Kasumi-1 (cell line): ENCODE data around the gene POLD3.

ENCODE experiments used
- DNase-seq, 2 experiments: peaks; one replicate each; lab custom pipeline; 2025; lab: John Stamatoyannopoulos, UW

Gene POLD3, protein sequence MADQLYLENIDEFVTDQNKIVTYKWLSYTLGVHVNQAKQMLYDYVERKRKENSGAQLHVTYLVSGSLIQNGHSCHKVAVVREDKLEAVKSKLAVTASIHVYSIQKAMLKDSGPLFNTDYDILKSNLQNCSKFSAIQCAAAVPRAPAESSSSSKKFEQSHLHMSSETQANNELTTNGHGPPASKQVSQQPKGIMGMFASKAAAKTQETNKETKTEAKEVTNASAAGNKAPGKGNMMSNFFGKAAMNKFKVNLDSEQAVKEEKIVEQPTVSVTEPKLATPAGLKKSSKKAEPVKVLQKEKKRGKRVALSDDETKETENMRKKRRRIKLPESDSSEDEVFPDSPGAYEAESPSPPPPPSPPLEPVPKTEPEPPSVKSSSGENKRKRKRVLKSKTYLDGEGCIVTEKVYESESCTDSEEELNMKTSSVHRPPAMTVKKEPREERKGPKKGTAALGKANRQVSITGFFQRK

DNA sequence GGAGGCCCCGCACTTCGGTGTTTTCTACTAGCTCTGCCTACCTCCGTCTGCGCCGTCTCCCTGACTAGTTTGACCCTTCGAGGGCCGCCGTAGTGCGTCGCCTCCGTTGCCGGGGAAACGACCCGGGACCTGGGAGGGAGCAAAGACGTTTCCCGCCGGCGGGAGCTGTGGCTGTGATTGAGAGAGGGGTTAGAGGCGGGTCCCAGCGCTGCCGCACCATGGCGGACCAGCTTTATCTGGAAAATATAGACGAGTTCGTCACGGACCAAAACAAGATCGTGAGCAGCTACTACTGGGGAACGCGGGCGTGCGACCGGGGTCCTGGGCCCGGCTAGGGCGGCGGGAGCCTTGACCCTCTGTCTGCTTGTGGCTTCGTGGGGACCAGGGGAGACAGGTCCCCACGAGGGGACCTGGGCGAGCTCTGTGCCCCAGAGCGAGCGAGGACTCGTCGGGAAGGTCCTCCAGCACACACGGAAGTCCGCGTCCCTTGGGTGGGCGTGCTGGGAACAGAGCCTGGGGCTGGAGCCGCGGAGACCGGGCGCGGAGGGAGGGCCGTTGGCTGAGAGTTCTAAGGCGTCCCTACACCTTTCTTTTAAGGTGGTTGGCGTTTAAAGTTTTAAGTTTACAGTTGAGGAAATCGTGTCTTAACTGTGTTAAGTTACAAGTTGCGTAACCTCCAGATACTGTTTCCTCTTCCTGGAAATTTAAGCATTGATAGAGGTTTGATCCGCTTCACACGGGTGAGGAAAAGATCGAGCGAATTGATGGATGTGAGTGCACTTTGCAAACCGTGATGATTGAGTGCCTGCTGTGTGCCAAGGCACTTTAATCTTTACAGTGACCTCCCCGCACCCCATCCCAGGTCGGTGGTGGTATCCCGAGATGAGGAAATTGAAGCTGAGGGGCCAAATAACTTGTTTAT is at the start of gene POLD3:
POLD3 (plus strand) TSS at position 142 of the 922 bp plus-strand sequence; CDS start at position 219, 77 bp downstream.
- DNase-seq = peak; percentile 88 to 89

DNA sequence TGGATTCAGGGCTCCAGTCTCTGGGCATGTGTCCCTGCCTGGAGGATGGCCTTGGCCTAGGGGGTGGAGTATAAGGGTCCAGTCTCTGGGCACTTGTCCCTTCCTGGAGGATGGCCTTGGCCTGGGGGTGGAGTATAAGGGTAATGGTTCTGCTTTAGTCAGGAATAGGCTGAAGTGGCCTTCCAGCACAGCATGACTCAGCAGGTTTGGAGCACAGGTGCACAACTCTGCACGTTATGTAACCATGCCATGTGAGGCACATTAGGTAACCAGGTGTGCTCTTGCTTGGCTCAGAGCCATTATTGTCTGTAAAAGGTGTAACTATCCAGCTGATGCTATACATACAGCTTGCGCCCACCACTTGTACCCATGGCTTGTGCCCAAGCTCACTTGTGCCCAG is 48.4 kb upstream of the POLD3 start:
- no peak for DNase-seq

DNA sequence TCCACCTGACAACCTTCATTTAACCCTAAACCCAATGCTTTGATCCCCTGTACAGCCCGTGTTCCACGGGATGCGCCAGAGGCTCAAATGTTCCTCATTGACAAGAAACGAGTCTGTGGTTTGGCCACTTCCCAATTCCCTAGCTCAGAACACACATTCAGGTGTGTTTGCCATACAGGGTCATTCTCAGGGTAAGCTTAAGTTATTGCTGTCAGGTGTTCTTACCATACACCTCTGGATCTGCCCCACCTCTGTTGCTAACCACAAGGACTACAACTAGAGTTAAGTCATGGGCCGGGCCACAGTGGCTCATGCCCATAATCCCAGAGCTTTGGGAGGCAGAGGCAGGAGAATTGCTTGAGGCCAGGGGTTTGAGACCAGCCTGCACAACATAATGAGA is 45.6 kb upstream of the POLD3 start:
- no peak for DNase-seq

DNA sequence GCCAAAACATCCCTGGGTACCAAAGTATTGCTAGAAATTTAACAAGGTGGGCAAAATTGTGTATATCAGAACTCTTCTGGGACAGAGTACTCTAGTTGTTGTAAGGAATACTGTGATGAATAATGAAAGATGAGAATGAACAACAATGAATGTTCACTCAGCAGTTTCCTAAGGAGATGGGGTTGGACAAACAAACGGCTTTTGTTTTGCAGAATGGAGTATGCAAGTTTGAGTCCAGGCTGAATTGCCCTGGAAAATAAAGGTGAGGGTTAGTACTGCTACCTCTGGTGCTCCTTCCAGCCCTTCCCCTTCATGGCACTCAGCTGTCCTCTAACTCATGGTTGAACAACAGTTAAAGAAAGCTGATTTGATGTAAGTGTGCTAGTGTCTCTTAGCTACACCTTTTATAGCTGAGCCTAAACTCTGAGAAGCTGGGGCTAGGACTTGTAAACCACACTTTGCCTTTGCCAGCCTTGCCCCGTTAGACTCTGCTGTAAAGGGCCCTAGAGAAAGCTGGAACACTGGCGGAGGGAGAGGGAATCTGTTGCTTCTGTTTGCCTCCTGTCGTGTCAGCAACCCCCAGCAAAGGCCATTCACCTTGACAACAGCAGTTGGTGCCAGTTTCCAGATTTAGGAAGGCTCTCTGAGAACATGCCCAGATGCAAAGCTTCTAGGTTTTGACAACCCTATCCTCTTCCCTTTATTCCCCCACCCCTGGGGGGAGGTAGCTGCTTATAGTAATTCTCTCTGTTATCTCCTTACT is 41.2 kb upstream of the POLD3 start:
- no peak for DNase-seq

DNA sequence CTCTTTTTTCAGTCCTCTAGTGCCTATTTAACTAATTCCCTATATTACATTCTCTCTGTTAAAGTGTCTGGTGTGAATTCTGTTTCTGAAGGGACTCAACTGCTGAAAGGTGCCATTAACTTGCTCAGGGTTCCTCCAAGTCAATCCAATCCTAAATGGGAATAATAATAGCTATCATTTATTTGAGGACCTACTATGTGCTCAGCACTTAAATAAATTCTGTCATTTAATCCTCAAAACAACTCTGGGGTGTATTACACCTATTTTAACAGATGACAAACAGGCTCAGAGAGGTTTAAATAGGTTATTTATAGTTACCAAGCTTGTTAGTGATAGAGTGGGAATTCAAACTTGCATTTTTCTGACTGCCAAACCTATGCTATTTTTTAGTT is 40.6 kb upstream of the POLD3 start:
- DNase-seq = no peak

DNA sequence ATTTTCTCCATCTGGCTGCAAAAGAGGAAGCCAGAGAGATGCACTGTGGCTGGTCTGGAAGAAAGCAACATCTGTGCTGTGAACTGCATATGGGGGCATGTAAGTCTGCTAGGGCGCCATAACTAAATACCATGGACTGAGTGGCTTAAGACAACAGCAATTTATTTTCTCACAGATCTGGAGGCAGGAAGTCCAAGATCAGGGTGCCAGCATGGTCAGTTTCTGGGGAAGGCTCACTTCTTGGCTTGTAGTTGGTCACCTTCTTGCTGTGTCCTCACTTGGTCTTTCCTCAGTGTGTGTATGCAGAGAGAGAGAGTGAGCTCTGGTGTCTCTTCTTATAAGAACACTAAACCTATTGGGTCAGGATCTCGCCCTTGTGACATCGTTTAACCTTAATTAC is 34.9 kb upstream of the POLD3 start:
- DNase-seq = no peak

DNA sequence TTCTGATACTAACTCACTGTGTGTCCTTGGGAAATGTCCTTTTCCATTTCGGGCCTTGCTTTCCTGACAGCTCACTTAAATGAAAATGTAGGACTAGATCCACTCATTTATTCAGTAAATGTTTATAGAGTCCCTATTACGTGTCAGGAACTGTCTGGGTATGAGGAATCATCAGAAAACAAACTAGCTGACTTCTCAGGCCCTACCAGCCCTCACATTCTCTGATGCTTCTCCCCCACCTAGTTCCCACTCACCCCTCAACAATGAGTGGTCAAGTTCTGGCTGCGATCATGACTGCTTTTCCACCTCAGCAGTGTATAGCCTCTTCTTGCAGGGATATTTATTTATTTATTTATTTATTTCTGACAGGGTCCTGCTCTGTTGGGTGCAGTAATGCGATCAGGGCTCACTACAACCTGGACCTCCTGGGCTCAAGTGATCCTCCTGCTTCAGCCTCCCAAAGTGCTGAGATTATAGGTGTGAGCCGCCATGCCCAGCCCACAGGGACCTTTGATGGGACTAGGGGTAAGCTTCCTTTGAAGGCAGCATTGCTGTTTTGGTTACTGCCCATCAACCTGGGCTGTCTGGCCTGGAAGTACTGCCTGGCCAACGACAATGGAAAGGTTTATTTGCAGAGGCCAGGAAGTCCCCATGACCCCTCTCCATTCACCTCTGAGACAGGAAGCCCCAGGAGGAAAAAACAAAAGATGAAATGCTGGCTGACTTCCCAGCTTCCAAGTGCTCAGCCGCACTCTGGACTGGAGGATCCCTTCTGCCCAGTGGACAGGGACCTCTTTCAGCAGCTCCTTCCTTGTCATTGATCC is 33.1 kb upstream of the POLD3 start:
- no peak for DNase-seq

DNA sequence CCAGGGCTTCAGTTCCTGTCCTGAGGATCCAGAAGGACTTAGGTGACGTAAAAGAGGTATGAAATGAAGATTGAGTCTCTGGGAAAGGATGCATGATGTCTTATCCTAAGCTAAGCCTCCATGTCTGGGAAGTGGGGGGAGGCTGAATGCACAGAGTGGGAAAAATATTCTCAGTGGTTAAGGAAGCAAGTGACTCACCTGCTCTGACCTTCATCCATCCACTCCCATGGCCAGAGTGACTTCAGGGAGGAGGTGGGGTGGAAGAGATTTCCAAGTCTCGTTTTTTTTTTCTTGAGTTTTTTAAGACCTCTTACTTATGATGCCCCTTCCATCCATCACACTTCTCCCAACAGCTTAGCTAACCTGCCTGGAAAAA is 32.5 kb upstream of the POLD3 start:
- no peak for DNase-seq

DNA sequence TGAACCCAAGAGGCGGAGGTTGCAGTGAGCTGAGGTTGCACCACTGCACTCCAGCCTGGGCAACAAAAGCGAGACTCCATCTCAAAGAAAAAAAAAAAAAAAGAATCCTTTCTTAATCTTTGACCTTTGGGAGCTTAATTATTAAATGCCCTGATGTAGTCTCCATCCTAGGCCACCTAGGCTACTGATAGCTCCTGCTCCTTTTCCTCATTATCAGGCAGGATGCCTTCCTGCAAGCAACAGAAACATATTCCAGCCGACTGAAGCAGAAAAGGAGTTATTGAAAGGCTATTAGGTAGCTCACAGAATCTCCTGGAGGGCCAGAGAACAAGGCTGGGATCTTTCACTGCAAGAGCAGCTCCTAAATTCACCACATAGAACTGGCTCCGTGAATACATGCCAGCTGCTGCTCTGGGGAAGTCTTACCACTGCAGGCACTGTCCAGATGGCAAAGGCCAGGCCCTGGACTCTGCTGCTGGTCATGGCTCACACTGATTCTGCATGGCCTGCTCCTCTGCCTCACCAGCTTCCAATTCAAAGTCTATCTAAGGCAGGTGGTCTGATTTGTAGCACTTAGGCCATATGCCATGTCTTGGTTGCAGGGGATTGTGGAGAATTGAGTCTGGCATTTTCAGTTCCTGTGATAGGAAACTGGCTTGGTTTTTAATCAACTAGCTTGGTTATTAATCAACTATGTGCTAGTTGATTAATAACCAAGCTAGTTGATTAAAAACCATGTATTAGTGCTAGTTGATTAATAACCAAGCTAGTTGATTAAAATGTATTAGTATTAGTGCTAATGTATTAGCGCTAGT is 26.0 kb upstream of the POLD3 start:
- DNase-seq = no peak

DNA sequence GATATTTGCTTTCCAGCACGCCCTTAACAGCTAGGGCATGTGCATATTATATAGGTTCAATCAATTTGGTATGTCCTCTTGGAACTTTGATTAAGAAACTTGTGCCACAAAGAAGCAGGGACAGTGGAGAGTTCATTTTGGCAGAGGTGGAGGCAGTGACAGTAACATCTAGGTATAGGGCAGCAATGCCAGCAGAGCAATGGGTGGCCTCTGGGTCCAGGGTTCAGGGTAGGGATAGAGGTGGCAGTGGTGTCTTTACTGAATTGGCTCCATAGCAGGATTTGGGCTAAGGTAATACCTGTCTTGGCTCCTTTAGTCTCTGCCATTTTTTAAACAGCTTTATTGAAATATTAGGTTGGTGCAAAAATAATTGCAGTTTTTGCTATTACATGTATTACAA is 24.4 kb upstream of the POLD3 start:
- no peak for DNase-seq

DNA sequence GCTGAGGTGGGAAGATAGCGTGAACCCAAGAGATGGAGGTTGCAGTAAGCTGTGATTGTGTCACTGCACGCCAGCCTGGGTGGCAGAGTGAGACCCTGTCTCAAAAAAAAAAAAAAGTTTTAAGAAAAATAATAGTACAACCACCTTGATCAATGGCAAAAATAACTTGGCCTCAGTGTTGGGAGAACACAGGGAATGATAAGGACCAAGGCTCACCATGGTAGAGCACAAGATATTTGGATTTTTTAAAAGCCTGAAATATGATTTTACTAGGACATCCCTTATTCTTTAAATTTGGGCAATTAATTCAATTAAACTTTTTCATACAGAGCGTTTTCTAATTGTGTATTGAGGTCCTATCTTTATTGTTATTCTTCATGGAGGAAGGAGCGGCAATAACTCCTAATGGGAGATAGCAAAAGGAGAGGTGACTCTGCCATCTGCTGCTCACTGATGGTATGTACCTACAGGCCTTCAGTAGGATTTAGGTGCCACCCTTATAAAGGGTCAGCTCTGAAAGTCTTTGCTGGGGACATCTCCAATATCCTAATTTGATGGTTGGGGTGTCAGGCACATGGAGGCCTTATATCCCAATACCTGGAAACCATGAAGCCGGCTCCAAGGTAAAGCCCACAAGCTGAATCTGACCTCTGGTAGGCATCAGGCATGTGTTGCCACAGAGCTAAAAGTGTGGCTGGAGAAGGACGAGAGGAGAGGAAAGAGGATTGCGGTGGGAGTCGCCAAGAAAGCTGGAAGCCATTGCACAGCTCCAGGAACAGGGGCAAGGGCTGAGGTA is 21.9 kb upstream of the POLD3 start:
- peak; percentile 73 to 78 for DNase-seq

DNA sequence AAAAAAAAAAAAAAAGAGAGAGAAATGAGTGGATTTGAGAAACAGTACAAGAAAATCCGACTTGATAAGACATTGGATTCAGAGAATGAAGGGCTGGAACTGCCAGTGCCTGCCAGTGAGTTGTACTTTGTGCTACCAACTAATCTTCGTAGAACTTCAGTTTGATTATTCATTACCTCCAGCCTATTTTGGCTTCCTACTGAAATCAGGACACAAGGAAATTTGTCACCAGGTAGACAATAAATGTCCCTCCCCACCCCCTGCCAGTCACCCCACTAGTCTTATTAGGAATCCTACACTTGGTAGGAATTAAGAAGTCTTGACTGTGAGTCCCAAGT is 21.4 kb upstream of the POLD3 start:
- DNase-seq = no peak

DNA sequence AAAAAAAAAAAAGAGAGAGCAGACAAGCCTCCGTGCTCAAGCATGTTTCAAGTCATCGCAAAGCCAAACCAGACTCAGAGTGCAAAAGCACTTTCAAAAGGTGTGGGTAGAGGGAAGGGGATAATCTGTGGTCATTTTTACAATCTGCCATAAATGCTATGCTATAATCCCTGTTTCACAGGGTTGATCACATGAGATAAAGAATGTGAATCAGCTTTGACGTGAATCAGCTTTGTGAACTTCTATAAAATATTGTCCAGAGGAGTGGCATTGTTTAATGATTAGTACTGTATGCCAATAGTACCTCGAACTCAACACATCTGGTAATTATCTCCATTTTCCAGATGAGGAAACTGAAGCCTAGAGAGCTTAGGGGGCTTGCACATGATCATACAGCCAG is 20.0 kb upstream of the POLD3 start:
- no peak for DNase-seq

DNA sequence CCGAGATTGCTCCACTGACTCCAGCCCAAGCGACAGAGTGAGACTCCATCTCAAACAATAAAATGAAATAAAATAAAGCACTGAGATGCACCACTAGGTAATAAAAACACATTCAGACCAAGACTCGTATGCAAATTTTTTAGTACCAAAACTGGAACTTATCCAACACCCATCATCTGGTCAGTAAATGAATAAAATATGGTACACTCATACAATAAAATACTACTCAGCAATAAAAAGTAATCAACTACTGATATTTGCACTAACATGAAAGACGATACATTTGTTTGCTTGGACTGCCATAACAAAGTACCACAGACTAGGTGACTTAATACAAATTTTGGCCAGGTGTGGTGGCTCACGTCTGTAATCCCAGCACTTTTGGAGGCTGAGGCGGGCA is 17.8 kb upstream of the POLD3 start:
- no peak for DNase-seq

DNA sequence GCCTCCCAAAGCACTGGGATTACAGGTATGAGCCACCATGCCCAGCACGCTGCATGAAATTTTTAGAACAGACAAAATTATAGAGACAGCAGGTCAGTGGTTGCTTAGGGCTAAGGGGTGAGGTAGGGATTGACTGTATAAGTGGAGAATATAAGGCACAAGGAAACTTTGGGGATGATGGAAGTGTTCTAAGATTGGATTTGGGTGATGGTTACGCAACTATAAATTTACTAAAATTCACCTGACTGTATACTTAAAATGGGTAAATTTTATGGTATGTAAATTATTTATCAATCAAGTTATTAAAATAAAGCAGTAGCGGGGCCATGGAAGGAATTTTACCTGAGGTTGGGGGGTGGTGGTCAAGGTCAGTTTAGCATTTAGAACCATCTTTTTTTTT is 16.4 kb upstream of the POLD3 start:
- DNase-seq = no peak

DNA sequence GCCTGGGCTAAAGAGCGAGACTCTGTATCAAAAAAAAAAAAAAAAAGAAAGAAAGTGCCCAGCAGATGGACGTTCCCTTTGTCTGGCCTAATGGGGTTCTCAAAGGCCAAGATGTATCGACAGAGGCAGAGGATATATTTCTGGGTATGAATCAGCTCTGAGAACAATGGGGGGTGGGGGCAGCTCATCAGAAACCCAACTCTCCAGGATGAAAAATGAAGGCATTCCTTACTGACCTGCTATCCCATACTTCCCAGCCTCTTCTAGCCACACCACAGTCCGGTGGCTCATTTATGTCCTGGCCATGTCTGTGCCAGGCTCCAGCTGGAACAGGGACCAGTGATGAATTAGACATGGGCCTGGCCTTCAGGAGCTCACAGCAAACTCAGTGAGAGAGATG is 15.2 kb upstream of the POLD3 start:
- no peak for DNase-seq

DNA sequence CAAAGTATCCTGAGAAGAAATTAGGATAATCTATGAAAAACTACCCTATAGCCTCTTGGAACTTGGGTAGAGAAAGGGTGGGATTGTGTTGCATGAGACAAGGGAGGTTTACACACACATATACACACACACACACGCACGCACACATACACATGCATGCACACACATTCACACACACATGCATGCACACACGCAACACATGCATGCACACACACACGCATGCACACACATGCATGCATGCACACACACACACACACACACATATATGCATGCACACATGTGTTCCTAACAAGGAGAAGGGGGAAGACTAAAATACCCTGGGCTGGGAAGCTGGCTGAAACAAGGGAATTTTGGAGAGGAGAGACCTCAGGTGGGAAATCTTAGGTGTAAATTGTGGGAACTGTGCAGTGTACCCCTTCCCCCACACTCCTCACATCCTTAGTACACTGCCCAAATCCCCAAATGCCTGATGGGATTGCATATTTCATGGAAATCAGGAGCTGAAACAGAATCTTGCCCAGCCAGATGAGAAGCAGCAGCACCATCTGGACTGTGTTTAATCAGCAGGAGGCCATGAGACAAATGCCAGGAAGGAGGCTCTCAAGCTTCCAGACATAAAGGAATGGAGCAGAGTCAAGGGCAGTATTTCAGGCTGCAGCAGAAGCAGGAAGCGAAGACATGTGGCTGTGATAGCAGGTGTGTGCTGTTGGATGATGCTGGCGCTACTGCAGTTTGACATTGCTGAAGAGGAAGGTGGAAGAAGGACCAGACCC is 14.6 kb upstream of the POLD3 start:
- no peak for DNase-seq

DNA sequence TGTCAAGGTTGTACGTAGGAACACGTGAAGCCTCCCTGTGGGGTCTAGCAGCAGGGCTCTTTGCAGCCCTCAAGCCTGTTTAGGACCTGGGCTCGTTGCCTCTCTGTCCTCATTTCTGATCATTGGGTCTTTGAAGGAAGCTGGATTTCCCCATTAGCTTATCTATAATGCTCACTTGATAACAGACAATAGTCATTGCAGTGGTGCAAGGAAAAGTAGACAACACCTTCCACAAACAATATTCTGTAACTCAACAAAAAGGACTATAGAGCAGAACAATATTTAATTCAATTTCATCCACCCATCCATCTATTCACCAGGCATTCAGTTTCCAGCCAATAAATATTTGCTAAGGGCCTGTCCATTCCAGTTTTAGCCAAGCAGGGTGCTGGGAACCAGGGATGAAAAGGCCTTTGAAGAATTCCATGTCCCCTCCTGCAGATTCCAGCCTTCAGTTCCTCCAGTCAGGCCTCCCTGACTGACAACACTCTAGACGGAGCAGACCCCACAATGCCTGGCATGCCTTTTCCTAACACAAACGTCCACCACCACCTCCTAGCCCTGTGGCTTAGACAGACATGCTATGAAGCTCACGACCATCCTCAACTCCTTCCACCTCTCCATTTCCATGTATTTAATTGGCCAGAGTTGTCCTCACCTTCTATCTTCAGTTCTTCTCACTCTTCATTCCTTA is 12.7 kb upstream of the POLD3 start:
- no peak for DNase-seq
